K562 (cell line): ENCODE data around the gene FOXRED2. TPM values are rescaled to one million over a fixed set of nuclear protein-coding genes. Genes with fewer than 3 reads are reported as not detected.

Source experiments
- BCOR ChIP-seq: fragments of 450-650 bp; IDR thresholded peaks from 2 replicates; pipeline ENCODE4 v1.6.1; 2016
- ESRRA ChIP-seq: fragments of 450-650 bp; IDR thresholded peaks from 2 replicates; pipeline ENCODE4 v1.6.1; 2014; ENCODE audit warnings: low read depth, mild to moderate bottlenecking, moderate library complexity, borderline replicate concordance
- HNRNPLL ChIP-seq: fragments of 200-400 bp; formaldehyde crosslinking; IDR thresholded peaks from 2 replicates; pipeline ENCODE4 v1.6.1; 2017; ENCODE audit warnings: low read length, low read depth, mild to moderate bottlenecking; ENCODE audit not compliant: poor library complexity, severe bottlenecking
- MEF2A ChIP-seq: IDR thresholded peaks from 2 replicates; pipeline ENCODE4 v1.6.1; 2011; ENCODE audit warnings: low read depth, mild to moderate bottlenecking, low read length, moderate library complexity; ENCODE audit not compliant: control insufficient read depth
- NFIC ChIP-seq: fragments of 450-650 bp; IDR thresholded peaks from 2 replicates; pipeline ENCODE4 v1.6.1; 2017; ENCODE audit warnings: mild to moderate bottlenecking, inconsistent platforms
- RBFOX2 ChIP-seq: fragments of 200-400 bp; formaldehyde crosslinking; IDR thresholded peaks from 2 replicates; pipeline ENCODE4 v1.6.1; 2017; ENCODE audit warnings: low read depth, mild to moderate bottlenecking, low read length, moderate library complexity
- RBM25 ChIP-seq: fragments of 200-400 bp; formaldehyde crosslinking; IDR thresholded peaks from 2 replicates; pipeline ENCODE4 v1.6.1; 2018; ENCODE audit warnings: low read length, low read depth, moderate library complexity; ENCODE audit not compliant: severe bottlenecking
- THRAP3 ChIP-seq: fragments of 450-650 bp; IDR thresholded peaks from 2 replicates; pipeline ENCODE4 v1.6.1; 2016; ENCODE audit warnings: mild to moderate bottlenecking, inconsistent platforms, borderline replicate concordance
- polyA plus RNA-seq, 8 experiments: library from polyadenylated mRNA; depleted of rRNA in 4 of 8; stranded (reverse) in 5 of 8; unstranded in 3 of 8; fragments of >200 nt; fragmentation: Nextera tagmentation in 2 of 8; fragmentation: Illumina TruSeq in 1 of 8; extraction: Ambion mirVana in 2 of 8; extraction: Trizol in 1 of 8; gene quantifications; 2 replicates each; pipeline versions ENCODE4 v1.2.1 to v1.2.3, GENCODE V29; 2011 to 2014; ENCODE audit warnings: inconsistent platforms in 1 of 8, missing spikeins in 1 of 8
- total RNA-seq, 7 experiments: library from RNA; depleted of rRNA in 6 of 7; stranded (reverse); fragments of >200 nt in 6 of 7; fragmentation: Illumina TruSeq in 2 of 7; extraction: Trizol in 2 of 7; gene quantifications; 2 replicates each; pipeline versions ENCODE4 v1.2.1 to v1.2.3, GENCODE V29; 2011 to 2021; ENCODE audit warnings: low replicate concordance in 1 of 7
- TF ChIP-seq, protein P1 (sequence below), 2 experiments: fragments of 450-650 bp; IDR thresholded peaks; 2 replicates each; pipeline ENCODE4 v1.6.1; 2016
- TF ChIP-seq, protein P2 (sequence below): sonication (generic); formaldehyde crosslinking; IDR thresholded peaks from 2 replicates; pipeline ENCODE4 v1.8.0; 2022; ENCODE audit warnings: missing genetic modification reagents, mild to moderate bottlenecking, moderate library complexity, borderline replicate concordance

FOXRED2 gene
- total and polyA plus RNA-seq, 9 of the 15 experiments (the other 6 are each of a cell fraction or from before 2014, with no cell fraction given), result 2.8 to 48.4 (median 7.8) TPM

DNA sequence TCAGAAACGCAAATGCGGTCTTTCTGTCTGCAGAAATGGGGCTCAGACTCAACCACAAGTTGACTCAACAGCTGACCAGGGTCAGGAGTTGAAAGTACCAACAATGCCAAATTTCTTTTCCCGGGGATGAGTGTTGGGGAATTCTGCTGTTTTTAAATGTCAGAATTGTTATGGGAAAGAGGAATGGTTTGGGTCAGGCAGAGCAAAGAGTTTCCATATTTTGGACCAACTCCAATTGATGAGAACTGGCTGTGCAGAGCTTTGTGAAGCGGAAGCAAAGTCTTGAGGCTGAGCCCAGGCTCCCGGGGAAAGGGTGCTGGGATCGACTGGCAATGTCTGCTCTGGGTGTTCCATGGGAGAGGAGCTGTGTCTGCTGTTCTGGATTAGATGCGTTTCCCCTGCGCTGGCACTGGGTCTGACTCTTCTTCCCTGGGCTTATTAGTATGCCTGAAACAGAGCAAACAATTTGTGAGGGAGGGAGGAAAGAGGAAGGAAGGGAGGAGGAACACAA, 61.6 kb downstream of the FOXRED2 start (continued):
- TF ChIP-seq, protein P1, sequence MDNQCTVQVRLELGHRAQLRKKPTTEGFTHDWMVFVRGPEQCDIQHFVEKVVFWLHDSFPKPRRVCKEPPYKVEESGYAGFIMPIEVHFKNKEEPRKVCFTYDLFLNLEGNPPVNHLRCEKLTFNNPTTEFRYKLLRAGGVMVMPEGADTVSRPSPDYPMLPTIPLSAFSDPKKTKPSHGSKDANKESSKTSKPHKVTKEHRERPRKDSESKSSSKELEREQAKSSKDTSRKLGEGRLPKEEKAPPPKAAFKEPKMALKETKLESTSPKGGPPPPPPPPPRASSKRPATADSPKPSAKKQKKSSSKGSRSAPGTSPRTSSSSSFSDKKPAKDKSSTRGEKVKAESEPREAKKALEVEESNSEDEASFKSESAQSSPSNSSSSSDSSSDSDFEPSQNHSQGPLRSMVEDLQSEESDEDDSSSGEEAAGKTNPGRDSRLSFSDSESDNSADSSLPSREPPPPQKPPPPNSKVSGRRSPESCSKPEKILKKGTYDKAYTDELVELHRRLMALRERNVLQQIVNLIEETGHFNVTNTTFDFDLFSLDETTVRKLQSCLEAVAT (IDR thresholded peaks at IDR 0.05), result peak in 1 of 2 experiments; percentile 99; a peak in 2 of 4 replicates
- TF ChIP-seq BCOR (0 out of 2 replicates have a peak, but pooled peaks have one; percentile 15), THRAP3 (no peak), NFIC (peak; percentile 51), RBM25 (peak; percentile 7), ESRRA (no peak), RBFOX2 (no peak), MEF2A (no peak), HNRNPLL (no peak)
- TF ChIP-seq, protein P2, sequence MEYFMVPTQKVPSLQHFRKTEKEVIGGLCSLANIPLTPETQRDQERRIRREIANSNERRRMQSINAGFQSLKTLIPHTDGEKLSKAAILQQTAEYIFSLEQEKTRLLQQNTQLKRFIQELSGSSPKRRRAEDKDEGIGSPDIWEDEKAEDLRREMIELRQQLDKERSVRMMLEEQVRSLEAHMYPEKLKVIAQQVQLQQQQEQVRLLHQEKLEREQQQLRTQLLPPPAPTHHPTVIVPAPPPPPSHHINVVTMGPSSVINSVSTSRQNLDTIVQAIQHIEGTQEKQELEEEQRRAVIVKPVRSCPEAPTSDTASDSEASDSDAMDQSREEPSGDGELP (CRISPR knock-in tag), result 0 out of 2 replicates have a peak, but pooled peaks have one; percentile 45
